ENCODE measurements around the gene ATAD3C.
A peak's percentile ranks its signal among the peaks of the same experiment; 100 is the strongest.
"Not testable (repeated sequence)": the region's sequence is repeated elsewhere in the genome, so short reads cannot be mapped to it uniquely, and the experiment has no call there.

The ATAD3C gene, protein sequence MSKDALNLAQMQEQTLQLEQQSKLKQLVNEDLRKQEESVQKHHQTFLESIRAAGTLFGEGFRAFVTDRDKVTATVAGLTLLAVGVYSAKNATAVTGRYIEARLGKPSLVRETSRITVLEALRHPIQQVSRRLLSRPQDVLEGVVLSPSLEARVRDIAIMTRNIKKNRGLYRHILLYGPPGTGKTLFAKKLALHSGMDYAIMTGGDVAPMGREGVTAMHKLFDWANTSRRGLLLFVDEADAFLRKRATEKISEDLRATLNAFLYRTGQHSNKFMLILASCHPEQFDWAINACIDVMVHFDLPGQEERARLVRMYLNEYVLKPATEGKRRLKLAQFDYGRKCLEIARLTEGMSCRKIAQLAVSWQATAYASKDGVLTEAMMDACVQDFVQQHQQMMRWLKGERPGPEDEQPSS

DNA sequence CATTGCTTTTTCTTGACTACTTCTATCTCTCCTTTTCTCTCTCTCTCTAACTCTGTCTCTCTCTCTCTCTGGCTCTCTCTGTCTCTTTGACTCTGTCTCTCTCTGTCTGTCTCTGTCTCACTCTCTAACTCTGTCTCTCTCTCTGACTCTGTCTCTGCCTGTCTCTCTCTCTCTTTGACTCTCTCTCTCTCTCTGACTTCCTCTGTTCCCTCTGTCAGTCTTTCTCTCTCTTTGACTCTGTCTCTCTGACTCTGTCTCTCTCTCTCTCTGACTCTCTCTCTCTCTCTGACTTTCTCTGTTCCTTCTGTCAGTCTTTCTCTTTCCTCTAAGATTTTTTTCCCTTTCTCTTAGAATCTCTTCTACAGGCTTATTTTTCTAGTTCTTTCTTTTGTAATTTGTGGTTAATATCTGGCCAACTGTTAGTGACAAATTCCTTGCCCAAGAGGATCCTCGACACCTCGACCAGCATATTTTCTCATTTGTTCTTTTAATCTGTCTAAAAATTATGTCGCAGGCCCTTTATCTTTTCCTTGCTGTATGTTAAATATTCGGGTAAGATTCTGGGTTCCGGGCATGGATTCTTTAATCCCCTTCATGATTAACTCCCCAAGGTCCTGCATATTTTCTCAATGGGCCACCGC lies at the start of gene ATAD3C:
Gene ATAD3C (plus strand): TSS at position 591 of the 641 bp plus-strand sequence. CDS start 995 bp downstream, outside the sequence.
- no peak for DNase-seq

DNA sequence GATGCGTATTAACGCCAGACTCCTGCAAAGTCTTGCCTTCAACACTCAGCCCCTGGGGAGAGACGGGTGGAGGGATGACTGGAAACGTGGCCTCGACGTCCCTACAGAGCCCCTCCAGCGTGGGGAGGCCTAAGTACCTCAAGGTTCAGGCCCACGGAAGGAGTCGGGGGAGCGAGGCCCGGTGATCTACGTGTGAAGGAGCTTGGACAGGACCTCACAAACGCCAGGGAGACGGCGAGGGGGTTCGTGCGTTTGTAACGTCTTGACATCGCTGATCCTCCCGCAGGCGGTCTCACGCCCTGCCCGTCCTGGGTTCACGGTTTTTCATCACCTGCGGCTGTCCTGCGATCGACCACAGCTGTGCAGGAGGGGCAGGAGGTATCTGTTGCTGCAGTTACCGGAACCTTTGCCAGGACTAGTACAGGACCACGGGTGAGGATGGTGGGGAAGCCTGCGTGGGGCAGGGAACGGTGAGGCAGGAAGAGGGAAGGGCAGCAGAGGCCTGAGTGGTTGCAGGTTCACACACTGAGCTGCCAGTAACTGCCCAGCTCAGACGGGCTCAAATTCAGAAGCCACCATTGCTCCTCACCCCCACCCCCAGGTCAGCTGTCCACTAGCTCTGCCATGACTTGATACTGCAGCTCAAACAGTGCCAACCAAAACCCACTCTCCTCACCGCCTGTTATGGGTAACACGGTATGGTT lies 49.5 kb upstream of the ATAD3C start:
- DNase-seq: no peak

DNA sequence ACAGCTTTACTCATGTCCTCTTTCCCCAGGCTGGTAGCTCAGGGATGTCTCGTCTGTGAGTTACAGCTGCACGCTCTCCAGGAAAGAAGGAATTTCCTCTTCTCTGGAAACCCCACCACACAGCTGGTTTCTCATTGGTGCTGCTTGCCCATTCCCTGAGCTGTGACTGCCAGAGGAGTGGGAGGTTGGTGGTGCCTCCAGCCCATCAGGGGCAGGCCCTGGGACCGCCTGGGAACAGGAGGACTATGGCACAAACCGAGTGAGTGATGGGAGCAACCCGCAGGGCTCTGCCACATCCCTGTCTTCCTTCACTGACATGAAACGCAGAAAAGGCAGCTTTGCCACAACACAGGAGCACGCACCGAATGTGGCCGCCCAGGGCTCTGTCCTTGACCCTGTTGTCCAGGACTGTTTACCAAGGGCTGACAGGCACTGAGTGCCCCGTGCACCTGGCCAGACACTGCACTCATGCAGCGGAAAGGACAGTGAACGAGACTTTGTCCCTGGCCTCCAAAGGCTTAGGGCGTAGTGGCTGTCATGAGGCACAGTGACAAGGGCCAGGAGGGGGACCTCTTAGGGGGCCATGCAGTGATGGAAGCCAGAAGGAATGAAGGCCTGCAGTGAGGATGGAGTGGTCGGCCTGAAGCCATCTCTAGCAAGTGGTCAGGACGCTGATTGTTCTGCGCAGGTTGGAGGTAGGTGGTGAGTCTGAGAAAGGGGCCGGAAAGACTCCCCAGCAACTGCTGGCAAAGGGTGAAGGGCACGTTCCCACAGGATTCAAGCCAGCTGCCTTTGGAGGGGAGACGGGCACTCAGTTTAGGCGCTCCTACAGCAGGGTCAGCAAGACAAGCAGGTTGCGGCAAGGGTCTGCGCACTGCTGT lies 48.7 kb upstream of the ATAD3C start:
- no peak for DNase-seq

DNA sequence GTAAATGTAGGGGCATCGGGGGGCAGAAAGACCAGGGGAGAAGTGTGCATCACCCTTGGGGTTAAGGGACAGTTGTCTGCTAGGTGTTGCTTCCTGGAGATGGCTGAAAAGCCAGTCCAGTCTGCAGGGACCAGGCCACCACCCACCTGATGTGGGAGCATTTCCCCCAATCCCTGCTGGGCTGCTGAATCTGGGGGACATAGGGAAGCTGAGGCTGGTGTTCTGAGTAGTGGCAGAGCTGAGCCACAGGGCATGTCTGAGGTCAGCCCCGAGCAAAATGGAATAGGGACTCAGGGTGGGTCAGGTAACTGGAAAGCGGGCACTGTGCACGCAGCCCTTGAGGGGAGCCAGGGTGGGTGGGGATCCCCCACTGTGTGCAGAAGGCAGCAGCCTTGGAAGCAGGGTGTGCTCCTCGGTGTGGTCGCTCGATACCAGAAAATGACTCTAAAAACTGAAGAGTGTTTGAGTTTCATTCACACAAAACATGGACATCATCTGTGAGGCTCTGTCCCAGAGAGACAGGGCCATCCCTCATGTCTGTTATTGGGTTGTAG lies 48.0 kb upstream of the ATAD3C start:
- no peak for DNase-seq

DNA sequence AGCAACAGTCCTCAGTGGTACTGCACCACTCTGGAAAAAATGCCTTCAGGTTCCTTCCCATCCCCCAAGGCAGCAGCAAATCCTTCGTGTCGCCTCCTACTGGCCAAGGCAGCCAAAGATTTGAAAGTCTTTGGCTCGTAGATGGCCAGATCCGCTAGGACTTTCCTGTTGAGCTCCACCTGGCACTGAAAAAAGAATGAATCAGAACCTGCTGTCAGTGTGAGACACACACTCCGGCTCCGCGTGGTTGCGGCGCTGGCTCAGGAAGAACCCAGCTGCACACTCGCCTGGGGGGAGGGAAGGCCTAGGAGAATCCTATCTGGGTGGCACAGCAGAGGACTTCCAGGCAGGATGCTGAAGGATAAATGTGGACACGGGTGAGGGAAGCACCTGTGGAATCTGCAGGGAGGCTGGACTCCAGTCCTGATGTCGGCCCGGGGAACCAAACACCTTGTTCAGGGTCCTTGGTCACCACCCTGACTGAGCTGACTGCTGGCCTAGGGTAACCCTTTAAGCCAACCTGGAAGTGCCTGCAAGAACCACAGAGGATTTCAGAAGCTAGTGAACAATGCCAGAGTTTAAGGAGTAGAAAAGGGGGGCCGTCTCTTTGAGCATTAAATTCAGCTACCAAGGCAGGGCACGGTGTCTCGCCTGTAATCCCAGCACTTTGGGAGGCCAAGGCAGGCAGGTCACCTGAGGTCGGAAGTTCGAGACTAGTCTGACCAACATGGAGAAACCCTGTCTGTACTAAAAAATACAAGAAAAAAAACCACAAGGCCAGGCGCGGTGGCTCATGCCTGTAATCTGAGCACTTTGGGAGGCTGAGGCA lies 47.2 kb upstream of the ATAD3C start:
- peak; percentile 35 for DNase-seq

DNA sequence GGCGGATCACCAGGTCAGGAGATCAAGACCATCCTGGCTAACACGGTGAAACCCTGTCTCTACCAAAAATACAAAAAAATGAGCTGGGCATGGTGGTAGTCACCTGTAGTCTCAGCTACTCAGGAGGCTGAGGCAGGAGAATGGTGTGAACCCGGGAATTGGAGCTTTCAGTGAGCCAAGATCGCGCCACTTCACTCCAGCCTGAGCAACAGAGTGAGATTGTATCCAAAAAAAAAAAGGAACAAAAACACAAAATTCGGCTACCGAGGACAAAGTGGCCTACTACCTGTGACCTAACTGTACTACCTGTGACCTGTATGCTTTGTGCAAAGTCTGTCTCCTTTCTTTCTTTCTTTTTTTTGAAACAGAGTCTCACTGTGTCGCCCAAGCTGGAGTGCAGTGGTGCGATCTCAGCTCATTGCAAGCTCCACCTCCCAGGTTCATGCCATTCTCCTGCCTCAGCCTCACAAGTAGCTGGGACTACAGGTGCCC lies 46.5 kb upstream of the ATAD3C start:
- DNase-seq: not testable (repeated sequence)

DNA sequence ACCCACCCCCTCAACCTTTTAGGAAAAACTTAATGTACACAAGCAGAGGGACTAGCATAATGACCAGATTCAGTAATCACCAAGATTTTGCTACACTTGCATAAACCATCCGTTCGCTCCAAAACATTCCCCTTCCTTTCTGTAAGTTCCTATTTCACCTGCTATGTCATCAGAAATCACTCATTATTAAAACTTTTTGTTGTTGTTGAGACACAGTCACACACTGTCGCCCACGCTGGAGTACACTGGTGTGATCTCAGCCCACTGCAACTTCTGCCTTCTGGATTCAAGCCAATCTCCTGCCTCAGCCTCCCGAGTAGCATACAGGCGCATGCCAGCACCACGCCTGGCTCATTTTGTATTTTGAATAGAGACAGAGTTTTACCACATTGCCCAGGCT lies 45.8 kb upstream of the ATAD3C start:
- no peak for DNase-seq

DNA sequence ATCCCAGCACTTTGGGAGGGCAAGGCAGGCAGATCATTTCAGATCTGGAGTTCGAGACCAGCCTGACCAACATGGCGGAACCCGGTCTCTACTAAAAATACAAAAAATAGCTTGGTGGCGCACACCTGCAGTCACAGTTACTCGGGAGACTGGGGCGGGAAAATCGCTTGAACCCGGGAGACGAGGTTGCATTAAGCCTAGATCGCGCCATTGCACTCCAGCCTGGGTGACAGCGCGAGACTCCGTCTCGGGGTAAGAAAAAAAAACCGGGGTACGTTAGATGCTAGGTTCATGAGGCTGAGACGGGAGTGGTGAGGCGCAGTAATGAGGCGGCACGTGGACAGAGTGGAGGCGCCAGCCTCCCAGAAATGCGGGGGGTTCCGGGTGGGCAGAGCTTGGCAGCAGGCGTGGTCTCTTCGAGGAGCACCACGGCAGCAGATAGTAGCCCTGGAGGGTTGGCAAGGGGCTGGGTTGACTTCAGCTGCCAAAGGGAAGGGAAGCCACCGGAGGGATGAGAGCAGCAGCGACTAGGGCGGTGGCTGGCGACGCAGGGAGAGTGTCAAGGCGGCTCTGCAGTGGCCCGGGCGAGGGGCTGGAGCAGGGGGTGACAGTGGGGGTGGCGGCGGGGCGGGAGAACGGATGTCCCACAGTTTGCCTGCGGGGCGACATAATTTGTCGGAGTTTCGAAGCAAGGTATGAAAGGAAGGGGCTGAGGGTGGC lies 43.2 kb upstream of the ATAD3C start:
- DNase-seq: no peak

DNA sequence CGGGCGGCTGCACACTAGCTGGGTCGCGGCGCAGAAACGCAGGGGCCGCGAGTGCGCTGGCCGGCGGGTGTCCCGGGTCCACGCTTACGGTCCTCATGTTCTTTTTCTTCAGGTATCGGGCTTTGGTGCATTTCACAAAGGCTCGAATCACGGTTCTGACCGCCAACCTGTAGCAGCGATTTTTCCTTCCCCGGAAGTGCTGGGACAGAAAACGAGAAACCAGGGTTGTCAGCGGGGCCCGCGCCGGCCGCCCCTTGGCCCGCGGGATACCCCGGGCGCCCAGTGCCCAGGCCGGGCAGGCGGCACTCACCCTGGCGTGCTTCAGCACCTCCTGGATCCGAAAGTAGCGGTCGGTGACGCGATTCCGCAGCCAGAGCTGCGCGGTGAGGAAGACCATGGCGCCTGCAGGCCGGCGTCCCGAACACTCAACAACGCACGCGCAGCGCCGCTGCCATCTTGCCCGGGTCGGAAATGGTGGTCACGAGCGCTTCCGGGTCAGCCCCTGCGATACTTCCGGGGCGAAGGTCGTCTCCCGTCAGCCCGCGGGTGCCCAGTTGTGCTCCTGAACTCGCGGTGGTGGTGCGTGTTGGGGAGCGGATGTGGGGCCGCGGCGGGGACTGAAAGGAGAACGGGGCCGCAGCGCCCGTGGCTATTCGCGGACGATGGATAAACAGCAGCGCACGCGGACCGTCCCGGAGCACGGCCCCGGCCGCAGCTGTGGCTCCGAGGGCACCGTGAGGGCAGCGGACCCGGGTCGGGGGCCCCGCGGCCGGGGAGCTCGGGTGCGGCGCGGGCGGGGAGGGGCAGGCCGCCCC lies 42.5 kb upstream of the ATAD3C start, which contains the start of gene MRPL20:
Gene MRPL20 (minus strand): TSS at position 473 of the 815 bp plus-strand sequence. CDS start 76 bp downstream, at position 397.
- peak; percentile 96 for DNase-seq

DNA sequence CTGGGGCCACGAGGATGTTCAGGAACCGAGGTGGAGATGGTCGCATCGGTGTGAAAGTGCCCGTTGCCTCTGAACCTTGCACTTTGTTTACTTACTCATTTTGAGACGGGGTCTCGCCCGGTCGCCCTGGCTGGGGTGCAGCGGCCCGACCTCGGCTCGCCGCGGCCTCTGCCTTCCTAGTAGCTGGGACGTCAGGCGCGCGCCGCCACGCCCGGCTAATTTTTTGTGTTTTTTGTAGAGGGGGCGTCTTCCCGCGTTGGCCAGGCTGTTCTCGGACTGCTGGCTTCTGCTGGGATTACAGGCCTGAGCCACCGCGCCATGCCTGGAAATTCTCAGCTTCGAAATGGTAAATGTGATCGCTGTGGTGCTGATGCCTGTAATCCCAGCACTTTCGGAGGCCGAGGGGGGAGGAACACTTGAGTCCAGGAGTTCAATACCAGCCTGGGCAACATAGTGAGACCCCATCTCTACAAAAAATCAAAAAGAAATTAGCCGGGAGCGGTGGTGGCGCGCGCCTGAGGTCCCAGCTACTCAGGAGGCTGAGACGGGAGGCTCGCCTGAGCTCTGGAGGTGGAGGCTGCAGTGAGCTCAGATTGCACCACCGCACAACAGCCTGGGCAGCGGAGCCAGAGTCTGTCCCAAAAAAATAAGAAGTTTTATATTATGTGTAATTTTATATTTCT lies 41.7 kb upstream of the ATAD3C start:
- DNase-seq: peak; percentile 30

DNA sequence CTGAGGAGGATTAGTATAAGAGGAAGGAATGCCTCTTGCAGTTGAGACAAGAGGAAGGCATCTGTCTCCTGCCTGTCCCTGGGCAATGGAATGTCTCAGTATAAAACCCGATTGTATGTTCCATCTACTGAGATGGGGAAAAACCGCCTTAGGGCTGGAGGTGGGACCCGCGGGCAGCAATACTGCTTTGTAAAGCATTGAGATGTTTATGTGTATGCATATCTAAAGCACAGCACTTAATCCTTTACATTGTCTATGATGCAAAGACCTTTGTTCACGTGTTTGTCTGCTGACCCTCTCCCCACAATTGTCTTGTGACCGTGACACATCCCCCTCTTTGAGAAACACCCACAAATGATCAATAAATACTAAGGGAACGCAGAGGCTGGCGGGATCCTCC lies 39.3 kb upstream of the ATAD3C start:
- not testable (repeated sequence) for DNase-seq

DNA sequence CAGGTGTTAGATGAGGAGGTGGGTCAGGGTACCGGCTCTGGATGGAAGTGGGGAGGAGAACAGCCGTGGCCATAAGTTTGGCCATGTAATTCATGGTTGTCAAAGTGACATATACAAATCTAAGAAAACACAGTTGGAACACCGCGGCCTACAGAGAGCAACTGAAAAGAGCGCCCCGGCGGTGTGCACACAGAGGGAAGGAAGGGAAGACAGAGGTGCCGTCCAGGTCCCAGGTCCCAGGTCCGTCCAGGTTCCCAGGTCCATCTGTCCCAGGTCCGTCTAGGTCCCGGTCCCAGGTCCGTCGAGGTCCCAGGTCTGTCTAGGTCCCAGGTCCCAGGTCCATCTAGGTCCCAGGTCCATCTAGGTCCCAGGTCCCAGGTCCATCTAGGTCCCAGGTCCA lies 37.9 kb upstream of the ATAD3C start:
- no peak for DNase-seq

DNA sequence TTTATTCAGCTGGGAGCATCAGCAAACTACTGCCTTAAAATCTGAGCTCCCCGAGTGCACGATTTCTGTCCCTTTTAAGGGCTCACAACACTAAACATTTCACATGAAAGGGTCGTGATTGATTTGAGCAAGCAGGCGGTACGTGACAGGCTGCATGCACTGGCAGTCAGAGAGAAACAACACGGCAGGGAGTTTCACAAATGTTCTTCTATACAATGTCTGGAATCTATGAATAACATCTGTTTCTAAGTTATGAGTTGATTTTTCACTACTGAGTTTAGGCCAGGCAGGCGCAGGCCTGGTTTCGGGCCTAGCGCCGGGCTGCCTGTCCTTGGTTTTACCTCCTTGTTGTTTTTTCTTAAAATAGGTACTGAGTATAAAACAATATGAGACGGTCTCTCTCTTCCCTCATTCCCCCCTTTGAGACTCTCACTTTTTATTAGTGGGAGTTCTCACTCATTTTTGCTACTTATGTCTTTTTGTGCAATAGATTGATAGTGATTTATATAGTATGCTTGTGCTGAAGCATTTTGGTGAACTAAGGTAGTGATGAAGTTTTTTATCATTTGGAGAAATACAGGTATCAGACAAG lies 37.1 kb upstream of the ATAD3C start:
- DNase-seq: not testable (repeated sequence)

DNA sequence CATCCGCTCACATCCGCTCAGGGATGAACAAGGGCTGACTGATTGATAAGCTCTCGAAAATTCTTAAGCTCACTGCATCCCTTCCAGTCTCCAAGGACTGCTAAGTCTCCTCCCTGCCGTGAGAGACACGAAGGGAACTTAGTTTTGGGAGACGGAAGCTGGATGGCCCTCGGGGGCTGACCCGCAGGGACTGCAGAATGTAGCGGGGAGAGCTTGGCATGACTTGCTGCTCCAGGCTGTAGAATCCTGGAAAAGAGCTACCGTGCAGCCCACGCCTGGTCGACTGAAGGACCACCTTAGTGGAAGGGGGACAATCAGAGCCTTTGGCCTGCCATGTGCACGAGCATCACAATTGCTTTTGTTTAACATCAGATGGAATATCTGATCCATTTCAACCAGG lies 33.7 kb upstream of the ATAD3C start:
- DNase-seq: no peak

DNA sequence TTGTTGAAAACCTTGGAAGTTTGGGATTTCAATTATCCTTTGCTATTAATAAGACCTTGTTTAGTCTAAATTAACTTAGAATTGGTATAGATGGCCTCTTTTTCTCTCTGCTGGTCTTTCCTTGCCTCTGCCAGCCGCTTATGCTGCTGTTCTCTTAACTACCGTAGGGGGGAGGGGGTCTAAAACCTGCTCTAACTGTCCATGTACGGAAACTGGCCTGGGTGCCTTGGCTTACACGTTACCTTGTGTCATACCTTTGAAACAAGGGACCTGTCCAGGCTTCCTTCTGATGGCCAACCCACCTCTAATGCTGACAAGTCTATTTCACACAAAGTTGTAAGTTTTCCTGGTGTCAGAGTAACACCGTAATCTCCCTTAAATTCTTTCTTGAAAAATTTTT lies 32.1 kb upstream of the ATAD3C start:
- not testable (repeated sequence) for DNase-seq

DNA sequence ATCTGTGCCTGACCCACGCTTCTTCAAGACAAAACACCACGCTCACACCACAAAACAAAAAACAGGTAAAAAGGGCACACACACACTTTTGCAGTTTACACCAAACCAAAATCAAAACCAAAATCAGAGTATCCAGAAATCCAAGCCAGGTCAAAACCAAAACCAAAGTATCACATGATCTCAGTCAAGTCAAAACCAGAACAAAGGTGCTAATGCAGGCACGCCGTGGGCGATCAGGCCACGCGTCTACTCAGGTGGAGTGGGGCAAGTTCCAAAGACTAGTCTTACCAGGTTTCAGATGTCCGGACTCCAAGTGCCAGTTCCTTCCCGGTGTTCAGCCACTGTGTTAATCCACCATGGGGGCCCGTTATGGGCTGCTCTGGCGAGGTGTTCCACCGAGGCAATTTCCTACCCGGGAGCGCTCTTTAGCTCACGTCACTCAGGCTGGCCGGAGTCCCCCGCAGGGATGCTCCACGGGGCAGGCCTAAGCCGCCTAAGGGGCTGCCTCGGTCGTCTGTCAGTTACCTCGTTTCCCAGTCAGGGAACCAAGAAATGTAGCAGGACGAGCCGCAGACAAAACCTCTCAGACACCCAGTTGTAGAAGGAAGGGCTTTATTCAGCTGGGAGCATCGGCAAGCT lies 31.5 kb upstream of the ATAD3C start:
- DNase-seq: not testable (repeated sequence)

DNA sequence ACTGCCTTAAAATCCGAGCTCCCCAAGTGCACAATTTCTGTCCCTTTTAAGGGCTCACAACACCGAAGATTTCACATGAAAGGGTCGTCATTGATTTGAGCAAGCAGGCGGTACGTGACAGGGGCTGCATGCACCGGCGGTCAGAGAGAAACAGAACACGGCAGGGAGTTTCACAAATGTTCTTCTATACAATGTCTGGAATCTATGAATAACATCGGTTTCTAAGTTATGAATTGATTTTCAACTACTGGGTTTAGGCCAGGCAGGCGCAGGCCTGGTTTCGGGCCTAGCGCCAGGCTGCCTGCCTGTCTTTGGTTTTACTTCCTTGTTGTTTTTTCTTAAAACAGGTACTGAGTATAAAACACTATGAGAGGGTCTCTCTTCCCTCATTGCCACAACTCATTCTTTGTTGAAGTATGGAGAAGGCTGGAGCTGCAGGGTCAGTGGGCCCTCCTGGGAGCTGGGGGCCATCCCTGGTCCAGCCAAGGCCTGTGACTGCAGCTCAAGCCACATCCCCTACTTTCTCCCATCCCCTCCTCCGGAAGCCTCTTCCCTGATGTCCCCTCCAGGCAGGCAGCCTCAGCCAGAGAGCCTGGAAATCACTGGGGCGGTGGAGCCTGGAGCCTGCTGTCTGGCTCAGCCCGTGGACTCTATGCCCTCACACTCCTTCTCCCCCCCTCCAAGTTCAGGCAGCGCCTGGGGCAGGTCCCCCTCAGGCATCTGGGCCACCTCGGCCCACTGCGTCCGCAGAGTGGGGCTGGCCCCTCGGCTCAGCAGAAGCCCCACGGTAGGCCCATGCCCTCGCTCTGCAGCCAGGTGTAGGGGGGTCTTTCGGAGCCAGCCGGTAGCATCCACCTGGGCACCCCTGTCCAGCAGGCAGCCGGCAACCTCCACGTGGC lies 30.8 kb upstream of the ATAD3C start:
- no peak for DNase-seq

Data from CD4-positive, alpha-beta T cell treated with Interleukin-12 subunit alpha and Interleukin-12 subunit beta, for 1 hour (primary cell).